Gastrocnemius medialis (tissue), 4 donors: ENCODE results near the gene C11orf52. TPM values are rescaled to one million over a fixed set of nuclear protein-coding genes. Genes with fewer than 3 reads are reported as not detected.

ENCODE experiments used
- ATAC-seq, 2 donors: fragments of 150-250 bp; one replicate each; pipeline ENCODE4 v1.9.1; 2016
- DNase-seq, 2 donors: peaks; one replicate each; pipeline ENCODE4 v3.0.0-alpha.2; 2019
- H3K27ac ChIP-seq, 4 donors: fragments of 200-600 bp; sonication (generic); 1 replicate in 1 of 4; 2 replicates in 3 of 4; pipeline ENCODE4 v1.5.1; 2016 to 2018; ENCODE audit warnings: mild to moderate bottlenecking in 2 of 4, moderate library complexity in 1 of 4
- H3K27me3 ChIP-seq, 3 donors: fragments of 200-600 bp; sonication (generic) in 2 of 3; 1 replicate in 1 of 3; 2 replicates in 2 of 3; pipeline versions ENCODE4 v1.5.1 to v1.6.0; 2016 to 2019; ENCODE audit warnings: mild to moderate bottlenecking in 1 of 3, moderate library complexity in 1 of 3
- H3K36me3 ChIP-seq, 2 donors: fragments of 200-600 bp; sonication (generic) in 1 of 2; one replicate each; pipeline ENCODE4 v1.5.1; 2017 to 2018
- H3K4me1 ChIP-seq, 2 donors: fragments of 200-600 bp; sonication (generic) in 1 of 2; one replicate each; pipeline ENCODE4 v1.5.1; 2016 to 2017; ENCODE audit warnings: mild to moderate bottlenecking in 2 of 2
- H3K4me3 ChIP-seq, 4 donors: fragments of 200-600 bp; sonication (generic) in 3 of 4; 1 replicate in 1 of 4; 2 replicates in 3 of 4; pipeline ENCODE4 v1.5.1; 2016 to 2019; ENCODE audit warnings: mild to moderate bottlenecking in 2 of 4
- H3K9me3 ChIP-seq, 3 donors: fragments of 200-600 bp; sonication (generic) in 2 of 3; 1 replicate in 1 of 3; 2 replicates in 2 of 3; pipeline ENCODE4 v1.5.1; 2016 to 2019
- CTCF ChIP-seq, 5 experiments: fragments of 450-650 bp in 3 of 5; fragments of 200-600 bp in 2 of 5; sonication (generic) in 2 of 5; IDR thresholded peaks in 4 of 5; conservative IDR thresholded peaks in 1 of 5; 1 replicate in 4 of 5; 2 replicates in 1 of 5; pipeline ENCODE4 v1.5.1; 2016 to 2019; ENCODE audit warnings: antibody characterized with exemption in 5 of 5, mild to moderate bottlenecking in 3 of 5, moderate library complexity in 3 of 5
- POLR2A ChIP-seq, 2 donors: fragments of 450-650 bp; IDR thresholded peaks; one replicate each; pipeline ENCODE4 v1.6.1; 2017; ENCODE audit warnings: antibody characterized with exemption in 2 of 2, mild to moderate bottlenecking in 2 of 2, moderate library complexity in 2 of 2
- in situ Hi-C, 4 donors: fragments of 200-750 bp; cut with MboI; loops; one replicate each; pipeline versions ENCODE4 v1.15.0 to v1.8.0; 2017; ENCODE audit warnings: low sequenced_read_pairs in 4 of 4
- intact Hi-C: fragments of 100-400 bp; cut with DNase I; formaldehyde crosslinking; loops from one replicate; pipeline ENCODE4 v1.15.1; 2023; ENCODE audit warnings: low total_unique reads
- total RNA-seq, 4 donors: library from RNA; depleted of rRNA; stranded (reverse); fragments of >200 nt; gene quantifications; one replicate each; pipeline versions ENCODE4 v1.1.0 to v1.2.3, GENCODE V29; 2016

Gene C11orf52
- total RNA-seq, 4 donors from 2014 or later, result 6.3 to 23.8 (median 11.9) TPM

- peak overlapping the region; percentile 35 to 75 (median 60) for H3K27ac ChIP-seq
- no peaks in the 10 kb centered on the region for H3K9me3 ChIP-seq
- H3K4me3 ChIP-seq, result no peak overlapping the region
- DNase-seq (peak; percentile 76 to 88), ATAC-seq (peak; percentile 76 to 90)
- intact Hi-C loops (no loop called here), in situ Hi-C loops (no loop called here)
- H3K27me3 ChIP-seq, result no peaks in the 10 kb centered on the region
- H3K4me1 ChIP-seq, result peaks cover 8 to 13% of the 10 kb centered on the region in 2 donors
- TF ChIP-seq POLR2A (IDR thresholded peaks at IDR 0.05) (peak; percentile 33 to 46), CTCF (IDR thresholded peaks at IDR 0.05 in 4 of 5, conservative IDR thresholded peaks at IDR 0.05 in 1 of 5) (no peak)
- no peaks in the 10 kb centered on the region for H3K36me3 ChIP-seq
Observed at GRCh38 chr11:111960916-111961315, 42.2 kb downstream of the C11orf52 start.

- TF ChIP-seq POLR2A (IDR thresholded peaks at IDR 0.05) (no peak), CTCF (IDR thresholded peaks at IDR 0.05 in 4 of 5, conservative IDR thresholded peaks at IDR 0.05 in 1 of 5) (no peak)
- Histone ChIP-seq H3K4me1 (peaks cover 8 to 13% of the 10 kb centered on the region in 2 donors), H3K9me3 (no peaks in the 10 kb centered on the region), H3K4me3 (no peak overlapping the region), H3K27me3 (no peaks in the 10 kb centered on the region), H3K27ac (peak overlapping the region in 3 of 4 donors; percentile 59 to 75 (median 60)), H3K36me3 (no peaks in the 10 kb centered on the region)
- intact Hi-C loops (no loop called here), in situ Hi-C loops (no loop called here)
- ATAC-seq (no peak), DNase-seq (no peak)
Observed at GRCh38 chr11:111961389-111962300, 42.9 kb downstream of the C11orf52 start.

- no peak for DNase-seq
- Histone ChIP-seq H3K27ac (no peak overlapping the region), H3K9me3 (no peaks in the 10 kb centered on the region), H3K4me1 (no peaks in the 10 kb centered on the region), H3K27me3 (no peaks in the 10 kb centered on the region), H3K4me3 (no peak overlapping the region), H3K36me3 (no peaks in the 10 kb centered on the region)
- intact Hi-C loops (no loop called here), in situ Hi-C loops (no loop called here)
- TF ChIP-seq POLR2A (IDR thresholded peaks at IDR 0.05), result no peak
- TF ChIP-seq CTCF (IDR thresholded peaks at IDR 0.05 in 4 of 5, conservative IDR thresholded peaks at IDR 0.05 in 1 of 5), result no peak
- ATAC-seq, result no peak
Observed at GRCh38 chr11:111963931-111964340, 45.2 kb downstream of the C11orf52 start.

- in situ Hi-C loops (no loop called here), intact Hi-C loops (no loop called here)
- DNase-seq (no peak), ATAC-seq (no peak)
- no peaks in the 10 kb centered on the region for H3K9me3 ChIP-seq
- peaks cover 0 to 3% of the 10 kb centered on the region in 2 donors for H3K4me1 ChIP-seq
- H3K27me3 ChIP-seq, result no peaks in the 10 kb centered on the region
- H3K36me3 ChIP-seq, result no peaks in the 10 kb centered on the region
- no peak for TF ChIP-seq CTCF (IDR thresholded peaks at IDR 0.05 in 4 of 5, conservative IDR thresholded peaks at IDR 0.05 in 1 of 5)
- TF ChIP-seq POLR2A (IDR thresholded peaks at IDR 0.05), result no peak
- no peak overlapping the region for H3K27ac ChIP-seq
- H3K4me3 ChIP-seq, result no peak overlapping the region
Observed at GRCh38 chr11:111966678-111967077, 48.0 kb downstream of the C11orf52 start.
